Fibroblast of skin of right biceps (primary cell): ENCODE results near the gene HRG.
A peak's percentile ranks its signal among the peaks of the same experiment; 100 is the strongest.
"Not testable (repeated sequence)": the region's sequence is repeated elsewhere in the genome, so short reads cannot be mapped to it uniquely, and the experiment has no call there.

Source experiments
- DNase-seq: peaks from one replicate; pipeline ENCODE4 v3.0.0-alpha.2; 2013

The HRG gene, protein sequence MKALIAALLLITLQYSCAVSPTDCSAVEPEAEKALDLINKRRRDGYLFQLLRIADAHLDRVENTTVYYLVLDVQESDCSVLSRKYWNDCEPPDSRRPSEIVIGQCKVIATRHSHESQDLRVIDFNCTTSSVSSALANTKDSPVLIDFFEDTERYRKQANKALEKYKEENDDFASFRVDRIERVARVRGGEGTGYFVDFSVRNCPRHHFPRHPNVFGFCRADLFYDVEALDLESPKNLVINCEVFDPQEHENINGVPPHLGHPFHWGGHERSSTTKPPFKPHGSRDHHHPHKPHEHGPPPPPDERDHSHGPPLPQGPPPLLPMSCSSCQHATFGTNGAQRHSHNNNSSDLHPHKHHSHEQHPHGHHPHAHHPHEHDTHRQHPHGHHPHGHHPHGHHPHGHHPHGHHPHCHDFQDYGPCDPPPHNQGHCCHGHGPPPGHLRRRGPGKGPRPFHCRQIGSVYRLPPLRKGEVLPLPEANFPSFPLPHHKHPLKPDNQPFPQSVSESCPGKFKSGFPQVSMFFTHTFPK

DNA sequence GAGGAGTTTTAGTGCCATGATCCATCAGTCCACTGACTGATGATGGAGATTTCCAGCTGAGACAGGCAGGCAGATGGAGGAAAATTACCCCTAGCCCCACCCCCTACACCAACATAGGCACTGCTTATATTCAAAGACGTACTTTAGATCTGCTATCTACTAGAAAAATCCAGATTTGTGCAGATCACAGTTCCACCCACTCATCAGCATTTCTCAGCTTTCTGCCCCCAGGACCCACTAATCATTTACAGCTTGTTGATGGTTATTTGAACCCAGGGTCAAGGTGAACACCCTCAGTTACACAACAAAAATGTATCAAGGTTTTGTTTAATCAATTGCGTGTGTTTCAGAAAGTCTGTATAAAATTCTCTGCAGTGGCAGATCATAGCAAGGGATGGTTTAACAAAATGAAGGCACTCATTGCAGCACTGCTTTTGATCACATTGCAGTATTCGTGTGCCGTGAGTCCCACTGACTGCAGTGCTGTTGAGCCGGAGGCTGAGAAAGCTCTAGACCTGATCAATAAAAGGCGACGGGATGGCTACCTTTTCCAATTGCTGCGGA is at the start of gene HRG:
Gene HRG, plus strand, starts transcription at position 390 of the 564 bp plus-strand sequence. Its CDS starts 18 bp downstream, at position 408.
- no peak for DNase-seq

DNA sequence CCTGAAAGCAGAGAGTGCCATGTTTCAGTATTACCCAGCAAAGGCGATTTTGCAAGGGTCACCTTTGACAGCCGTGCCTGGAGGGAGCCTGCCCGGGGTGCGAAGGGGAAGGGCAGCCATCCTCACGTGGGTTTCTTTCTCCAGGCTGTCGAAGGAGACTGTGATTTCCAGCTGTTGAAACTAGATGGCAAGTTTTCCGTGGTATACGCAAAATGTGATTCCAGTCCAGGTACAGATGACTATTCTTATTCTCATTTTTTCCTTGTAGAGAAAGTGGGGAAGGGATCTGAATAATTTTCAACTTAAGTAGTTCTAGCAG is 49.6 kb upstream of the HRG start:
- DNase-seq, result no peak

DNA sequence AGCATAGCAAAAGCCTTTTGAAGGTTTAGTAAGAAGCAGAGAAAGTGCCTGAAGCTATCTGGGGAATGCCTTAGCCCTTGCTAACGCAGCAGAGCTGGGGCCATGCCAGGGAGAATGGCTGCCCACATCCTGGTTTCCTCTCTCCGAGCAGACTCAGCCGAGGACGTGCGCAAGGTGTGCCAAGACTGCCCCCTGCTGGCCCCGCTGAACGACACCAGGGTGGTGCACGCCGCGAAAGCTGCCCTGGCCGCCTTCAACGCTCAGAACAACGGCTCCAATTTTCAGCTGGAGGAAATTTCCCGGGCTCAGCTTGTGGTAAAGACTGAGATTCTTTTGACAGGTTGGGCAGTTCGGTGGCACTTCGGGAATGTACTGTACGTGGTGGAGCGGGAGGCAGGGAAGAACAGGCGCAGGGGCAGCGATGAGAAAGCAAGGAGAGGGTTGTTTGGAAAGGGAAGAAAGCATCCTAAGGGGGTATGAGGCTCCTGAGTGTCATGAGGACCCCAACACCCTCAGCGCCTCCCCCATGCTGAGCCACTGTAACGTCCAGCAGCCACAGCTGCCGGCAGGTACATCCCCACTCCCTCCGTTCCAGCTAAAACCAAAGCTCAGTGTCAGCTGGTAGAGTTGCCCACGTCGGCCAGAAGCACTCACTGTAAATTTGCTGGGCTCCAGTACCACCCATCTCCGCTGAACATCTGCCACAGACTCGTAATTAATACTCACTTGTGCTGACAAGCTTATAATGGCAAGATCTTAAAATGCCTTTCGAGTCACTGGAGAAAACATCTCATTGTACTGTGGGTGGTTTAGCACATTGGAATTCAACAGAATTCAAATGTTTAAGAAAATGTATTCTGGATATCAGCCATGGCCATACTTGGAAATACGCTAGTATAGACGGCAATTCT is 48.5 kb upstream of the HRG start:
- DNase-seq, result peak; percentile 96

DNA sequence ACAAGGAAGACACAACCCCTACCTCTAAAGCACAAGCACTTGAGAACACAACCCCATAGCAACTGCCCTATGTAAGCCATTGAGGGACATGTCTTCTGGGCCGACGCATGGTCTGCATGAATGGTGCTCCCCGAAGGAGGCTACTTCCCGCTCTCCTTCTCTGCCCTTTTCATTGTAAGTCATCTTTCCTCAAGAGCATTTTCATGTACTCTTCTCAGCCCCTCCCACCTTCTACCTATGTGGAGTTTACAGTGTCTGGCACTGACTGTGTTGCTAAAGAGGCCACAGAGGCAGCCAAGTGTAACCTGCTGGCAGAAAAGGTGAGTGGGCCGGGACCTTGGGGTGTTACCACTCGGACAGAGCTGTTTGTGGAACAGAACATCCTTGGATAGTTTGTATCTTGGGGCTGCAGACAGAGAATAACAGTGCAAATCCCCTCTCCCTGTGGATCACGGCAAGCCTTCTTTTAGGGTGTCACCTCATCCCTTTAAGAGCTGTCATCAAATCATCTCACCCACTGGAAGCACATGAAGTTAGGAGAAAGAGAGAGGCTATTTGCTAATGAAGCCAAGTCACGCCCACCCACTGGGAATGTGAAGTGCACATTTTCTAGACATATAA is 47.4 kb upstream of the HRG start:
- no peak for DNase-seq

DNA sequence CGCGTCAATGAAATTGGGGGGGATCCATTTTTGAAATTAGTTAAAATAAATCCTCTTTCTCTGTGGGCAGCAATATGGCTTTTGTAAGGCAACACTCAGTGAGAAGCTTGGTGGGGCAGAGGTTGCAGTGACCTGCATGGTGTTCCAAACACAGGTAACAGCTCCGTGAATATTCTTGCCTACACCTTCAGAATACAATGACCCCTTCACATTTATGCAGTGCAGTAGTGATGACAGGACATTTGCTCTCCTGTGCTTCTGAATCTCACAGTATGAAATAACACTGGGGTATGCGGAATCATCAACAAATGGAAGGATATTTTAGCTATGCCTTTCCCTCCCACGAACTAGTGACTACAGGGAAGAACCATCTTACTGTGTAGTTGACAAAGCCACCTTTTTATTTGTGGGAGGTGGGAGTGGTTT is 46.0 kb upstream of the HRG start:
- no peak for DNase-seq

DNA sequence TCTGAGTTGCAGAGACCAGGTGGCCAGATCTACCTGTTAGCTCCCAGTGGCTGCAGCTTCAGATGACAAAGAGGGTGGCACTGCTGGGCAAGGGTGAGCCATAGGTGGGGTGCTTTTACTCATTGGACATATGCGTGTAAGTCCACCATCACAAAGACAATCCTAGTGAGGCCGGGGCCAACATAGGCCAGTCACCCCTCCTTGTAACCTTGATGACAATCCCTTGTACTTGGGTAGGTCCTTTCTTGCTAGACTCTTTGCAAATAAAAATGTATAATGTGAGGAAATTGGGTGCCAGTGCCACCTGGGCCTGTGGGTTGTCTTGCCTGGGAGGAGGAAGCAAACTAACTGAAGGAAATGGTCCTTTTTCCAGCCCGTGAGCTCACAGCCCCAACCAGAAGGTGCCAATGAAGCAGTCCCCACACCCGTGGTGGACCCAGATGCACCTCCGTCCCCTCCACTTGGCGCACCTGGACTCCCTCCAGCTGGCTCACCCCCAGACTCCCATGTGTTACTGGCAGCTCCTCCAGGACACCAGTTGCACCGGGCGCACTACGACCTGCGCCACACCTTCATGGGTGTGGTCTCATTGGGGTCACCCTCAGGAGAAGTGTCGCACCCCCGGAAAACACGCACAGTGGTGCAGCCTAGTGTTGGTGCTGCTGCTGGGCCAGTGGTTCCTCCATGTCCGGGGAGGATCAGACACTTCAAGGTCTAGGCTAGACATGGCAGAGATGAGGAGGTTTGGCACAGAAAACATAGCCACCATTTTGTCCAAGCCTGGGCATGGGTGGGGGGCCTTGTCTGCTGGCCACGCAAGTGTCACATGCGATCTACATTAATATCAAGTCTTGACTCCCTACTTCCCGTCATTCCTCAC is 45.4 kb upstream of the HRG start:
- DNase-seq, result no peak

DNA sequence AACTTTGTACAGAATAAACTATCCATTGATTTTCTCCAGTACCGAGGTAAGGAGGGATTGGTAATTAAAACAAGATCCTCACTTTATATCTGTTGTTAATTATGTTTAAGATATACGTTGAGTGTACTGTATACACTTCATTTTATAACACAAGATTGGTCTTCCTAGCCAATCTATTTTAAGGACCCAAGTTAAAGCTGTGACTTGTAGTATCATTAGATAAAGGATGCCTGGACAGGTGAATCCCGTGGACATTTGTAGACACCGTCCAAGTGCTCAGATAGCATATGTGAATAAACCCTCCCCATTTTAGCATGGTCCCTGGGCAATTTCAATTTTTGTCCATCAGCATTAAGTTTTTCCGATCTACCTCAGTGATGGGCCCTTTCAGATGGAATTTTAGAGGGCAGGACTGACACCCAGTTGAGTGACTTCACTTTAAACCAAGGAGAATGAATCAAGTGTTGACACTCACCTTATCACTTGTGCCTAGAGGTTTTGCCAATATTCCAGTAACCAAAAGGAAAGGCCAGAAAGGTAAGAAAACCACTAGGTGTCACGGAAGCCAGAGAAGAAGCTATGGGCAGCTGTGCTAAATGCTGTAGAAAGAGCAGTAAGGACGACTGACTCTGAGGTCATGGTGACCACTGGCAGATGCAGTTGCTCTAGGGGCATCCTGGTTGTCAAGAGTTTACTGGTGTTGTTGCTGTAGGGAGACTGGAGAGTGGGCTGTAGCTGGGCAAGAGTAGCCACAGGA is 43.7 kb upstream of the HRG start:
- no peak for DNase-seq

DNA sequence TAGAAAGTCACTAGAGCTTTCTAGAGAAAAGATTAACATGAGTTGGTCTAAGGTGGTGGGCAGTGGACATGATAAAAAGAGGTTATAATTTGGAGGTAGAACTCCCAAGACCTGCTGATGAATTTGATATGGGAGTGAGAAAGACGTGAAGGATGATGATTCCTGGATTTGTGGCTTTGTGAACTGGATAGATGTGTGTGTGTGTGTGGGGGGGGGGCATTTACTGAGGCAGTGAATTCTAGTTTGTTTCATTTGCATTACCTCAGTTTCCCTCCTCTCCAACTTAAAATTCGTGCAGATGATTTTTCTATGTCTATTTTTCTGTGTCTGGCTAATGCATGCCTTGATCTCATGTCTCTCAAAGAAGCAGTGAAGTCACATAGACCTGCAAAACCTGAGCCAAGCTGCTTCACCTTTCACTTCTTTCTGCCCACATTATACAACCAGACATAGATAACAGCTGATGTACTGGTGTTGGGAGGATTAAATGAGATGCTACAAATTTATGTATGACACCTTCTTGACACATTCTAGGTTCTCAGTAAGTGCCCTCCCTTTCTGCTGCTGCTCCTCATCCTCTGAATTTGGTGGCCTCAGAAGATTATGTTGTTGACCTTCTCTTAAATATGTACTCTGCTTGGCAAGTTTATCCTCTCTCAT is 43.0 kb upstream of the HRG start:
- DNase-seq, result no peak

DNA sequence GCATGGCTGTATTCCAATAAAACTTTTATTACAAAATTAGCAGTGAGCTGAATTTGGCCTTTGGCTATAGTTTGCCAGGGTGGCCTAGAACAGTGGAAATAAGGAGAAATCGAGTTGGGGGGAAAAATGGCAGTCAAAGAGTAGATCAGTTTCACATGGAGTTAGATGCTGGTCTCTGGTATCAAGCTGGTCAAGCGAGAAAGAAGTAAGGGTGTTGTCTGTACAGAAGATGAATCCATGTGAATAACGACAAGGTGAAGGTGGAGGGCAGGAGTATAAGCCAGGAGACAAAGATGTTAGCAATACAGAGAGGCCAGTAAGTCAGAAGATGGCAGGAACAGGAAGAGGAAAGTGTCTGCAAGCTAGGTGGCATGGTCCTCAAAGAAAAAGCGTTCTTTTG is 41.2 kb upstream of the HRG start:
- DNase-seq, result no peak

DNA sequence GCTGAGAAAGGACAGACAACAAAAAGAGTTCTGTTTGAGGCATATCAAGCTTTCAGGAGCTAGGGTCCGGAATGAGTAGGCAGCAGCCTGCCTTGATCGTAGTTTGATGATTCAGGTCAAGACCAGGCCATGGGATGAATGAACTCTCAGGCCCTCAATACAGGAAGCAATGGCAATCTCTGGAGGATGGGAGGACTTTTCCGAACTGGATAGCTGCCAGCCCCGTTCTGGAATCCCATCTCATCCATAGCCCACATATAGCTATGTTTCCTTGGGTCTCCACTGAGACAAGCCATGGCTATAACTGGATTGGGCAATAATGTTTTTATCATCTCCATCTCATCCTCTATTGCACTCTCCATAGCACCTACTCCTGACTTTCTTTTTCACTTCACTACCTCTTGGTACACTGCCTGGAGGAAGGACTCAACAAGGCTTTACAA is 40.2 kb upstream of the HRG start:
- no peak for DNase-seq

DNA sequence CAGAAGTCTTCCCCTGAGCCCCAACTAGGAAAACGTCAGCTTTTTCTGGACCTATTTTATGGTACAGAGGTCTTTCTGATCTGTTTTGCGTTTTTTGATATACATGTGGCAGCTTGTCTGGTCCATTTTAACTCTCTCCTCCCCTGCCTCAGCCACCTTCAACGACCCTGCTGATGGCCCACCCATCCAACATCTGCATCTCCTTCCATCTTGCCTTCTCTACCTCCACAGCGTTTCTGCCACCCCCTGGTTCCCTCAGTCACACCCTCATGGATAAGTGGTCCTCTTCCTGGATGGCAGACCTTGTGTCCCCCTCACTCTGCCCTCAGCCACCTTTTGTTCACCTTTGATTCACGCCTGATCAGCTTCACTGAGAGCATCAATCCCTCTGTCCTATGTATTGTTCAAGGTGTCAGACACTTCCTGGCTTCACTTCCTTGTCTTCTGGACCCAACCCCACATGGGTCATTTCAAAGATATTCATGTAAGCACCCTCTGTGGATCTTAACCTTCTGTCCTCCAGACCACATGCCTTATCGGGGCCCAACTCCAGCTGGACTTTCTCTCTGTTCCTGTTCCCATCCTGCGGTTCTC is 39.5 kb upstream of the HRG start:
- DNase-seq, result no peak

DNA sequence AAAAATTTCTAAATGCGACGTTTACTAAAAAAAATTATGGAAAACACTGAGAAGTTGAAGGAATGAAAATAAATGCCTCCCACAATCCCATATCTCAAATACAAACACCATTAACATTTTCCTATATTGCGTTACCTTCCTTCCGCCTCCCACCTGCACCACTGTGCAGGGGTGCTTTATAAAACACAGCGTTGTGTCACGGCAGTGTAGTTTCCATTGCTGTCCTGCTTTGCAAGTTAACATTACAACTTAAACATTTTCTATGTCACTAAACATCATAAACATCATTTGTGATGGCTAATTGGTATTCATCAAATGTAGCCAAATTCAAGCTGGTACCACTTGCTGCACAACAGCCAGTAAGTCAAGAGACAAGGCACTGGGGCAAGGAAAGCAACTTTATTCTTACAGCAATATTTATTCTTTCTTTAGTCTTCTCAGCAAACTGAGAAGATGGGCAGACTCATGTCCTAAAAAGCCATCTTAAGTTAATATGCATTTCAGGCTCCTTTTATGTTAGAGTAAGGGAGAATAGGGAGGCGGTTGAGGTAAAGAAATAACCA is 37.9 kb upstream of the HRG start:
- DNase-seq, result no peak

DNA sequence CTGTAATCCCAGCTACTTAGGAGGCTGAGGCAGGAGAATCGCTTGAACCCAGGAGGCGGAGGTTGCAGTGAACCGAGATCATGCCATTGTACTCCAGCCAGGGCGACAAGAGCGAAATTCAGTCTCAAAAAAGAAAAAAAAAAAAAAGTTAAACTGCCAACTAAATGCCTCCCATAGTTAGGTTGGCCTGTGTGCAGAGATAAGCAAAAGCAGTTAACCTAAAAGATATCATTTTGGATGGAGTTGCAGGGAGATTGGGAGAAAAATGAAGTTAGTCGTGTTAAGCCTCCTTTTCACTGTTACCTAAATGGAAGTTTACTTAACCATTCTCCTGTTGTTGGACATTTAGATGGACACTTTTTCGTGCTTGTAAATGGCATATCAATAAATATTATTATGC is 37.1 kb upstream of the HRG start:
- DNase-seq, result no peak

DNA sequence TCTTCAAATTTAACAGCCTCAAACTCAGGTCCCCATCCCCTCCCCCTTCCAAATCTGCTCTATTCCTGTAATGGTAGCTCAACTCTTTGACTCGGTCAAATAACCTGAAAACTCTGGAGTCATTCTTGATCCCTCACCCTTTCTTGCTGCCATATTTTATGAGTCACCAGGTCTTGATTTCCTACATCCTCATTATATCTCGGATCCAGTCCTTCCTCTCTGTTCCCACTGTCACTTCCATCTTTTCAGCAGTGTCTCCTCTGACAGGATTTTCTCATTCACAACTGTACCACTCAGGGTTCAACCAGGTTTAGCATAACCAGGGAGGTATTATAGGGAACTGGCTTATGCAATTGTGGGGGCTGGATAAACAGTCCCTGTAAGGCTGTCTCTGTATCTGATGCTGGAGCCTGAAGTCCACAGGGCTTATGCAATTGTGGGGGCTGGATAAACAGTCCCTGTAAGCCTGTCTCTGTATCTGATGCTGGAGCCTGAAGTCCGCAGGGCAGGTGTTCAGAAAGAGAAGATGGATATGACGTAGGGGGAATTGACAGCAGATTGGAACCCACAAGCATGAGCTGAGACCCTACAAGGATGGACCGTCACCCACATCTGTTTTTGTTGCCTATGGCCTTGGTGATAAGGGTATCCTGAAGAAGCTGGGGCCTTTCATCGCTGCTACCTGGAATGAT is 34.7 kb upstream of the HRG start:
- DNase-seq, result no peak

DNA sequence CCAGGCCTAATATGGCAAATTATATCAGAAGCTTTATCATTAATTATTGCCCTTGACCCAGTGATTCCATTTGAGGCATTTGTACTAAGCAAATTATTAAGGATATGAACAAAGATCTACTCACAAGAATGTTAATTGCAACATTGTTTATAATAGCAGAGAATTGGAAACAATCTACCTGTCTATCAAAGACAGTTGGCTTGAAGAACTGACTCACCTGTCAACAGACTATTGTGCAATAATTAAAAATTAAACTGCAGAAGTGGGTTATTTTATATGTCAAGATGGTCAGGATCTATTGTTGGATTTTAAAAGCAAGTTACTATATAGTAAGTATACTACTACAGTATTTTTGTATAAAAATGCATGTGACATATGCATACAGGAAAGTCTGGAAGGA is 32.3 kb upstream of the HRG start:
- no peak for DNase-seq

DNA sequence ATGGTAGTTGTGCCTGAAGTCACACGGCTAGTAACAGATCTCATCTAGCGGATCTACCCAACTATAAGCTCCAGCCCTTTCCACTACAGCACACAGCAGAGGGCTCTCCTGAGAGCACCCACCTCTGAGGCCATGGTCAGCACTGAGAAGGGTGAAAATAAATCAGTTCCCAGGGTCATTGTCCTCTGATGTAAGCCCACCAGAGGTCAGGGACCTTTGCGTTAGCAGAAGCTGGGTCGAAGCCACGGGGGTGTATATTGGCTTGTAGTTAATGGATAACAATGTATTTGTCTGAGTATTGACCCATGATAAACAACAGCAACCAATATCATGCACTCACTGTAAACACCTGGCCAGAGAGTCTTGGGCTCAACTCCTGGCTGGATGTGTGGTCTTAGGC is 31.6 kb upstream of the HRG start:
- not testable (repeated sequence) for DNase-seq

DNA sequence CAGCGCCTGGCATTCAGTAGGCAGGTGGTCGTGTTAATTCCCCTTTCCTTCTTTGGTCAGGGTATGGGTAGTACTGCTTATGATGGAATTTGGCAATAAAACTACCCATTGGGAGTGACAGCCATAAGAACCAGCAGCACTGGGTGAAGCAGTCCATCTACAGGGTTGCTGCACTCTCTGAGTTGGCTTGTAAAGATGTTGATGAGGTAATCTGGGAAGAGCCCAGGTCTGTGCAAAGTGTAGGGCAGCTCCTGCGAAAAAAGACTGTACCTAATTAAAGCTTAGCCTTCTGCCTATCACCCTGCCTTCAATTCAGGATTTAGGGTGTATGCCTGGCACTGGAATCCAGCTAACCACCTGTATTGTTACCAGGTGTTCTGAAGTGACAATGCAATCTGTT is 30.3 kb upstream of the HRG start:
- no peak for DNase-seq

DNA sequence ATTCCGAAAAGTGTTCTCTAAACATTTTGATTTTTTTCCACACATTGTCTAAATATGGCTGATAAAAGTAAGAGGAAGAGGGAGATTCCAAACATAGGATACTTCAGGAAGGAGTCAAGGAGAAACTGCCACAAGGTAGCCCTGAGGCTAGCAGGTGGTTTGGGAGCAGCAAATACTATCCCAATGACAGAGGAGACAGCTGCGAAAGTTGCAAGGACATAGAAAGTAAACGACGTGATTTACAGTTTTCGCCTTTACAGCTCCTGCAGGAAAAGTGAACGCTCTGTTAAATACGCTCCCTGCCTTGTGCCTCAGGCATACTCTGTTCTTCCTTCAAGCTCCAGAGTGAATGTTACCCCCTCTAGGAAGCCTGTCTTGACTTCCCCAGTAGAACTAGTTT is 29.3 kb upstream of the HRG start:
- no peak for DNase-seq

DNA sequence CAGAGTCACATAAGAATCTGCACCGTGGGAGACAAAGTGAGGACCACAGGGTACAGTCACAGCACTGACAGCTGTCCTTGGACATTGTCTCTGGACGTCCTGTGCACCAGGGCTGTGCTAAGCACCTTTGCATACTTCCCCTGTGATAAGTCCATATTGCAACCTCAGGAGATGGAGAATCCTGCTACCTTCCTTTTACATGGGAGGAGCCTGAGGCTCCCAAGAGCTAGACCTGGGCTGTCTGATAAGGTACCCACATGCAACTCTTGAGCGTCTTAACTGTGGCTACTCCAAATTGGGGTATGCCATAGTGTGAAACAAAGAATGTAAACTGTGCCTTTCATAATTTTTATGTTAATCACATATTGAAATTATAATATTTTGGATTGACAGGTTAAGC is 28.1 kb upstream of the HRG start:
- DNase-seq, result no peak
